Ishikawa (cell line): ENCODE measurements around the gene ACP1.

Experiments used
- CEBPB ChIP-seq: IDR thresholded peaks from 2 replicates; pipeline ENCODE4 v1.6.1; 2012
- CREB1 ChIP-seq: IDR thresholded peaks from 2 replicates; pipeline ENCODE4 v1.6.1; 2012; ENCODE audit warnings: low read depth
- EGR1 ChIP-seq: IDR thresholded peaks from 2 replicates; pipeline ENCODE4 v1.6.1; 2012
- EP300 ChIP-seq: IDR thresholded peaks from 2 replicates; pipeline ENCODE4 v1.6.1; 2012; ENCODE audit warnings: borderline replicate concordance
- FOXM1 ChIP-seq: IDR thresholded peaks from 2 replicates; pipeline ENCODE4 v1.6.1; 2012; ENCODE audit warnings: low read depth, borderline replicate concordance
- MAX ChIP-seq: IDR thresholded peaks from 2 replicates; pipeline ENCODE4 v1.6.1; 2012
- NFIC ChIP-seq: IDR thresholded peaks from 2 replicates; pipeline ENCODE4 v1.6.1; 2012
- RAD21 ChIP-seq: IDR thresholded peaks from 2 replicates; pipeline ENCODE4 v1.6.1; 2012; ENCODE audit warnings: low read depth
- REST ChIP-seq: IDR thresholded peaks from 2 replicates; pipeline ENCODE4 v1.6.1; 2012; ENCODE audit warnings: low read depth, mild to moderate bottlenecking
- TAF1 ChIP-seq: IDR thresholded peaks from 2 replicates; pipeline ENCODE4 v1.6.1; 2012; ENCODE audit warnings: low read depth, mild to moderate bottlenecking
- TCF12 ChIP-seq: IDR thresholded peaks from 2 replicates; pipeline ENCODE4 v1.6.1; 2012; ENCODE audit warnings: low read depth
- TEAD4 ChIP-seq: IDR thresholded peaks from 2 replicates; pipeline ENCODE4 v1.6.1; 2012
- USF1 ChIP-seq: IDR thresholded peaks from 2 replicates; pipeline ENCODE4 v1.6.1; 2012
- YY1 ChIP-seq: IDR thresholded peaks from 2 replicates; pipeline ENCODE4 v1.6.1; 2012; ENCODE audit warnings: low read depth
- ZBTB7A ChIP-seq: IDR thresholded peaks from 2 replicates; pipeline ENCODE4 v1.6.1; 2012; ENCODE audit warnings: low read depth

Gene ACP1

GRCh38 chr2:278312-278926 is 13.7 kb downstream of the ACP1 start:
- TF ChIP-seq TAF1, result no peak
- TF ChIP-seq YY1, result no peak
- TF ChIP-seq ZBTB7A, result no peak
- no peak for TF ChIP-seq TEAD4
- no peak for TF ChIP-seq REST
- no peak for TF ChIP-seq MAX
- no peak for TF ChIP-seq RAD21
- no peak for TF ChIP-seq EGR1
- no peak for TF ChIP-seq CREB1
- no peak for TF ChIP-seq NFIC
- no peak for TF ChIP-seq FOXM1
- no peak for TF ChIP-seq EP300
- no peak for TF ChIP-seq CEBPB
- no peak for TF ChIP-seq USF1

- TF ChIP-seq TCF12, result no peak
- TF ChIP-seq FOXM1, result no peak
- TF ChIP-seq TEAD4, result no peak
- no peak for TF ChIP-seq CEBPB
- TF ChIP-seq NFIC, result no peak
- no peak for TF ChIP-seq ZBTB7A
- no peak for TF ChIP-seq EGR1
- no peak for TF ChIP-seq TAF1
- TF ChIP-seq YY1, result no peak
- no peak for TF ChIP-seq RAD21
- TF ChIP-seq CREB1, result no peak
- TF ChIP-seq REST, result no peak
Measured at GRCh38 chr2:278927-279320, 14.2 kb downstream of the ACP1 start.

GRCh38 chr2:279366-279765 is 14.6 kb downstream of the ACP1 start:
- TF ChIP-seq RAD21 (no peak), CREB1 (no peak), USF1 (no peak), ZBTB7A (no peak), REST (no peak), YY1 (no peak), TAF1 (no peak), EGR1 (no peak), EP300 (no peak), CEBPB (no peak)

- TF ChIP-seq NFIC (no peak), FOXM1 (no peak), TAF1 (no peak), CEBPB (no peak), RAD21 (no peak), EGR1 (no peak), TEAD4 (no peak), YY1 (no peak), ZBTB7A (no peak), EP300 (no peak), TCF12 (no peak)
Measured at GRCh38 chr2:279956-280649, 15.4 kb downstream of the ACP1 start.
